Hepatocyte (in vitro differentiated cells): ENCODE measurements around the gene HPS5. TPM values are rescaled to one million over a fixed set of nuclear protein-coding genes. Genes with fewer than 3 reads are reported as not detected.

ENCODE experiments used
- DNase-seq: peaks from one replicate; pipeline ENCODE4 v3.0.0-alpha.2; 2016; ENCODE audit warnings: low spot score
- H2AFZ ChIP-seq: fragments of 200-600 bp; sonication (generic); 2 replicates; pipeline ENCODE4 v1.6.0; 2016; ENCODE audit warnings: antibody characterized with exemption, mild to moderate bottlenecking
- H3K27ac ChIP-seq: fragments of 200-600 bp; sonication (generic); 2 replicates; pipeline ENCODE4 v1.5.1; 2016; ENCODE audit warnings: mild to moderate bottlenecking
- H3K27me3 ChIP-seq: fragments of 200-600 bp; sonication (generic); 2 replicates; pipeline ENCODE4 v1.6.1; 2016
- H3K36me3 ChIP-seq: fragments of 200-600 bp; sonication (generic); replicated peaks from 2 replicates; pipeline ENCODE4 v1.5.1; 2016; ENCODE audit warnings: low read depth; ENCODE audit not compliant: insufficient read depth
- H3K4me1 ChIP-seq: fragments of 200-600 bp; sonication (generic); 2 replicates; pipeline ENCODE4 v1.5.1; 2016; ENCODE audit warnings: mild to moderate bottlenecking, moderate library complexity; ENCODE audit not compliant: insufficient read depth
- H3K4me2 ChIP-seq: fragments of 200-600 bp; sonication (generic); 2 replicates; pipeline ENCODE4 v1.6.0; 2016
- H3K4me3 ChIP-seq: fragments of 200-600 bp; sonication (generic); 2 replicates; pipeline ENCODE4 v1.5.1; 2016; ENCODE audit warnings: mild to moderate bottlenecking
- H3K79me2 ChIP-seq: fragments of 200-600 bp; sonication (generic); 2 replicates; pipeline ENCODE4 v1.6.0; 2017; ENCODE audit warnings: mild to moderate bottlenecking
- H3K9me2 ChIP-seq: fragments of 200-600 bp; sonication (generic); replicated peaks from 2 replicates; pipeline ENCODE4 v1.6.0; 2017; ENCODE audit warnings: mild to moderate bottlenecking; ENCODE audit not compliant: insufficient read depth
- H3K9me3 ChIP-seq: fragments of 200-600 bp; sonication (generic); 2 replicates; pipeline ENCODE4 v1.5.1; 2016; ENCODE audit warnings: low read depth, mild to moderate bottlenecking
- H4K20me1 ChIP-seq: fragments of 200-600 bp; sonication (generic); 2 replicates; pipeline ENCODE4 v1.6.0; 2016; ENCODE audit warnings: mild to moderate bottlenecking; ENCODE audit not compliant: insufficient read depth, poor library complexity, severe bottlenecking
- CTCF ChIP-seq: fragments of 200-600 bp; sonication (generic); IDR thresholded peaks from 2 replicates; pipeline ENCODE4 v1.5.1; 2016; ENCODE audit warnings: antibody characterized with exemption, mild to moderate bottlenecking; ENCODE audit not compliant: poor library complexity
- EZH2 ChIP-seq: fragments of 200-600 bp; sonication (generic); IDR thresholded peaks from 2 replicates; pipeline ENCODE4 v1.6.1; 2016; ENCODE audit warnings: antibody characterized with exemption, mild to moderate bottlenecking, borderline replicate concordance
- EZH2phosphoT487 ChIP-seq: fragments of 200-600 bp; sonication (generic); IDR thresholded peaks from one replicate; pipeline ENCODE4 v1.6.1; 2018; ENCODE audit warnings: antibody characterized with exemption, mild to moderate bottlenecking, low read depth, moderate library complexity; ENCODE audit not compliant: unreplicated experiment, severe bottlenecking
- WGBS: methylation state at CpG from one replicate; pipeline ENCODE4 v1.1.6; 2016; ENCODE audit warnings: low lambda C conversion rate; ENCODE audit errors: missing lambda C conversion rate; 5-methylcytosine and 5-hydroxymethylcytosine counted together
- polyA plus RNA-seq: library from polyadenylated mRNA; unstranded; fragments of >200 nt; fragmentation: Nextera tagmentation; extraction: Ambion mirVana; gene quantifications from 2 replicates; pipeline ENCODE4 v1.2.1, GENCODE V29; 2016
- total RNA-seq: library from RNA; depleted of rRNA; stranded (reverse); fragments of >200 nt; gene quantifications from 2 replicates; pipeline ENCODE4 v1.2.3, GENCODE V29; 2014

Gene HPS5
- total and polyA plus RNA-seq, 2 experiments from 2014 or later: 10.3 to 18.0 TPM

DNA sequence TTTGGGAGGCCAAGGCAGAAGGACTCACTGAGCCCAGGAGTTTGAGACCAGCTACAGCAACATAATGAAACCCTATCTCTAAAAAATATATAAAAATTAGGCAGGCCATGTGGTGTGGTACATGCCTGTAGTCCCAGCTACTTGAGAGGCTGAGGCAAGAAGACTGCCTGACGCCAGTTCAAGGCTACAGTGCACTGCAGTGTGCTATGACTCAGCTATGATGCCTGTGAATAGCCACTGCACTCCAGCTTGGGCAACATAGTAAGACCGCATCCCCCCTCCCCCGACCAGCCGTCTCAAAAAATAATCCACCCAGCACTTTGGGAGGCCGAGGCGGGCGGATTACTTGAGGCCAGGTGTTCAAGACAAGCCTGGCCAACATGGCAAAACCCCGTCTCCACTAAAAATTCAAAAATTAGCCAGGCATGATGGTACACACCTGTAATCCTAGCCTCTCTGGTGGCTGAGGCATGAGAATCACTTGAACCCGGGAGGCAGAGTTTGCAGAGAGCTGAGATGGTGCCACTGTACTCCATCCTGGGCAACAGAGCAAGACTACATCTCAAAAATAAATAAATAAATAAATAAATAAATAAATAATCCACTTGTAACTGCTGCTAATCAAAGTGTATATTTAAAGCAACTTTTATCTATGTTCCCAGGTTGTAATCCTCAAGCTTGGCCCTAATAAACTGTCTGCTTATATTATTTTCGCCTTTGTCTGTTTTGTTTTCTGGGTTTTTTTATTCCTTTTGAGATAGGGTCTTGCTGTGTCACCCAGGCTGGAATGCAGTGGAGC, 7.8 kb downstream of the HPS5 start:
- Histone ChIP-seq H3K9me3 (no peaks in the 10 kb centered on the region), H3K27me3 (no peaks in the 10 kb centered on the region), H3K4me1 (peaks cover 16% of the 10 kb centered on the region), H3K4me3 (no peak overlapping the region), H3K36me3 (no peaks in the 10 kb centered on the region), H4K20me1 (no peaks in the 10 kb centered on the region), H3K9me2 (no peaks in the 10 kb centered on the region), H2AFZ (no peak overlapping the region), H3K79me2 (peaks cover 49% of the 10 kb centered on the region), H3K4me2 (no peak overlapping the region), H3K27ac (no peak overlapping the region)
- no peak for DNase-seq
- TF ChIP-seq CTCF (no peak), EZH2 (no peak), EZH2phosphoT487 (no peak)
- WGBS: 82% methylated on average over 10 of the region's 10 CpGs

DNA sequence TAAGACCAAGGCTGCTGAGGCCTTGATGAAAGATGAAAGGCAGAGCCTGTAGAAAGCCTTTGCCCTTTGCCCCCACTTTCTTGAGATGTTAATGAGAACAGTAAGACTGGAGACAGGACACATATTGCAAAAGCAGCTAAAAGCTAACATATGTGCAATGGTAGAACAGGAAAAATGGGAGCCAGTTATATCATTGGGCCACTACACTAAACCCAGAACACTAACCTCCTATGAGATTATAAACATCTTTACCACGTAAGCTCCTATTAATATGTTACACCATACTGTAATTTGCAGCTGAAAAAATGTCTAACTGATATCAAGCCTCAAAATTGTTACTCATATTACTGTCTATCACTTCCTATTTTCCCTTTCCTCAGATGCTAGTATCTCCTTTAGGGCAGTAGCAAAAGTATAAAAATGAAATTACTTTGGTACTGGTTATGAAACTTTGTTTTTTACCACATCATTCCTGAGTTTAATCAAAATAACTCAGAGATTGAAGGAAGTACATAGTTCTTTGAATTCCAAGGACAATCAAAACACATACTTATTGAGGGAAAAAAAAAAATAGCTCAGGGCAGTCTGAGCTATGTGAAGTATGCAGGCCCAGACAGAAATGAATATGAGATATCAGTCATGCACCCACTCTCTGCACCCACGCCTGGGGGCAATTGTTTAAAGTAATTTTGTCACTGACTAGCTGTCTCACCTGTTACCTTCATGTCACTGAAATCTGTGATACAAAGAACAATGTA, 9.1 kb downstream of the HPS5 start:
- Histone ChIP-seq H3K9me3 (no peaks in the 10 kb centered on the region), H2AFZ (no peak overlapping the region), H3K79me2 (peaks cover 36% of the 10 kb centered on the region), H3K4me1 (peaks cover 11% of the 10 kb centered on the region), H3K9me2 (no peaks in the 10 kb centered on the region), H3K27ac (peak overlapping the region; percentile 4), H3K27me3 (no peaks in the 10 kb centered on the region), H4K20me1 (no peaks in the 10 kb centered on the region), H3K36me3 (no peaks in the 10 kb centered on the region), H3K4me2 (peak overlapping the region; percentile 11), H3K4me3 (no peak overlapping the region)
- WGBS: 63% methylated on average over 2 of the region's 2 CpGs
- TF ChIP-seq EZH2: no peak
- TF ChIP-seq EZH2phosphoT487: no peak
- no peak for TF ChIP-seq CTCF
- DNase-seq: no peak

DNA sequence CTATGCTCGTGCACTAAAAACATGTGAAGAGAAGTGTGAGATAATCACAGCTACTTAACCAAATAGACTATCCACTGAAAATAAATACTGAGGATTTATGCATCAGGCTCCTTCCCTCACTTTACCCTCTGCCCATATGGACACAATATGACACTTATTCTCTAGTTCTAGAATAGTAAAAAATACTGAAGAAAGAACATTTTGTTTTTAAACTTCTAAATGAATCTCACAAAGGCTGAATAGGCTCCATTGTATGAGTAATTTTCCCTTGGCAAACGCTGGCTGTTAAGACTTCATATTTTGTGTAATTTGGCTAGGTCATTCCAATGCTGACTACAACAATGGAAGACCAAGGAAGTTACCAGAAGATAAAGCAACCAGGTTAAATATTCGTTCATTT, 9.9 kb downstream of the HPS5 start:
- DNase-seq: no peak
- H3K4me2 ChIP-seq: no peak overlapping the region
- H2AFZ ChIP-seq: no peak overlapping the region
- H3K27ac ChIP-seq: peak overlapping the region; percentile 4
- no peak overlapping the region for H3K4me3 ChIP-seq
- no peaks in the 10 kb centered on the region for H3K27me3 ChIP-seq
- H3K9me2 ChIP-seq: no peaks in the 10 kb centered on the region
- no peaks in the 10 kb centered on the region for H3K36me3 ChIP-seq
- peaks cover 8% of the 10 kb centered on the region for H3K4me1 ChIP-seq
- WGBS: 81% methylated on average over 3 of the region's 3 CpGs
- H3K9me3 ChIP-seq: no peaks in the 10 kb centered on the region
- H4K20me1 ChIP-seq: no peaks in the 10 kb centered on the region
- H3K79me2 ChIP-seq: peaks cover 28% of the 10 kb centered on the region
- TF ChIP-seq CTCF (no peak), EZH2 (no peak), EZH2phosphoT487 (no peak)
